Hematopoietic multipotent progenitor cell treated with erythropoietin and hydrocortisone succinate and interleukin-3 and kit ligand, for 4 days (in vitro differentiated cells): ENCODE data around the gene C11orf68.

Experiments
- DNase-seq: peaks from one replicate; pipeline ENCODE4 v3.0.0-alpha.2; 2015

C11orf68 gene

DNA sequence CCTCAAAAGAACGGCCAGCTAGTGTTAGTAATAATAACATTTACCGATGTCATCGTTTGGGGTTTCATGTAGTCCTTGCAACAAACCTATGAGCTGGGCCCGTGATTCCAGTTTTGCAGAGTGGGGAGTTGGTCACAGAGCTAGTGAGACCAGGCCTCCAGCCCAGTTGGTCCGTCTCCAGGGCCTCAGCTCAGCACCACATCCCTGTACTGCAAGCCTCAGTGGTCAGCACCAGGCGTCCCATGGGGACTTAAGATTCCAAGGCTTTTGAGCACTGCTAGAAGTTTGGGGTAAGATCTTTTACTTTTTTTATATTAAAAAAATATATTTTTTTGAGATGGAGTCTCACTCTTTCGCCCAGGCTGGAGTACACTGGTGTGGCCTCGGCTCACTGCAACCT, 25.3 kb upstream of the C11orf68 start:
- no peak for DNase-seq

DNA sequence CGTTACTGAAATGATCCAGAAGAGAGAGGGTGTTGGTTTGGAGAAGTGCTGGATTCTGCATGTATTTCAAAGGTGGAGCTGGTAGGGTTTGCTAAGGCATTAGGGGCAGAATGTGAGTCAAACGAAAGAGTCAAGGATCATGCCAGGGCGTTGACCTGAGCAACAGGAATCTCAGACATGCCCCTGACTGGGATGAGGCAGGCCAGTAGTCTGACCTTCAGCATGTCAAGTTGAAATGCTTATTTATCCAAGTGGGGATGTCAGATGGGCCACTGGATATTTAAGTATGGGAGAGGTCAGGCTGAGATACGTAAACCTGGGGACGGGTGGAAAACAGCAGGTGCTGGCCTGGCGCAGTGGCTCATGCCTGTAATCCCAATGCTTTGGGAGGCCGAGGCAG, 23.7 kb upstream of the C11orf68 start:
- no peak for DNase-seq

DNA sequence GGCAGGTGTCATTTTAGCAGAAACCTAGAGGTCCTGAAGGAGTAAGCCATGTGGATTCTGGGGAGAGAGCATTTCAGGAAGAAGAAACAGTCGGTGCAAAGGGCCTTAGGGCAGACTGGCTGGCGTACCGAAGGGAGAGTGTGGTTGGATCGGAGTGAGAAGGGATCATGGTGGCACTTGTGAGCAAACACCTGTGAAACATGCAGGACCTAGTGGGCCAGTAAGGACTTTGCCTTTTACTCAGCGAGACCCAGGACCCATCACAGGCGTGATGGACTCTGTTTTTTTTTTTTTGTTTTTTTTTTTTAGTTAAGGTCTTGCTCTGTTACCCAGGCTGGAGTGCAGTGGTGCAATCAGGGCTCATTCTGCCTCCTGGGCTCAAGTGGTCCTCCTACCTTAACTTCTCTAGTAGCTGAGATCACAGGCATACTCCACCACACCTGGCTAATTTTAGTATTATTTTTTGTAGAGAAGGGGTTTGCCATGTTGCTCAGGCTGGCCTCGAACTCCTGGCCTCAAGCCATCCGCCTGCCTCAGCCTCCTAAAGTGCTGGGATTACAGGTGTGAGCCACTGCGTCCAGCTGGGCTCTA, 23.0 kb upstream of the C11orf68 start:
- DNase-seq: no peak

DNA sequence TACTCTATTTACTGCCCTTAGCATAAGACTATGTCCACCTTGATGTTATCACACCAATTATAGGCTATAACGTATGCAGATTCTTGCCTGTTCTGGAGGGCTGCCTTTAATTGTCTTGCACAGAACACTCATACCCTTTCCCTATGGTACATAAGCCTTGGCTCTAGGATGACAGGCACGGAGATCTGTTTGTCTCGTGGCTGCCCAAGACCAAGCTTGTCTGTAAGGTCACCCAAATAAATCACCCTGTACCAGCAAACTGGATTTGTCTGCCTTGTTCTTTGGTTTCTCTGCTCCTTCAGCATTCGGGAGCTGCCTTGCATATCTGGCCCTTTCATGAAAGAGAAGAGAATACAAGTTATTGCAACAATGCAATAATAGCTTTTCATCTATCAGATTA, 18.9 kb upstream of the C11orf68 start:
- no peak for DNase-seq

DNA sequence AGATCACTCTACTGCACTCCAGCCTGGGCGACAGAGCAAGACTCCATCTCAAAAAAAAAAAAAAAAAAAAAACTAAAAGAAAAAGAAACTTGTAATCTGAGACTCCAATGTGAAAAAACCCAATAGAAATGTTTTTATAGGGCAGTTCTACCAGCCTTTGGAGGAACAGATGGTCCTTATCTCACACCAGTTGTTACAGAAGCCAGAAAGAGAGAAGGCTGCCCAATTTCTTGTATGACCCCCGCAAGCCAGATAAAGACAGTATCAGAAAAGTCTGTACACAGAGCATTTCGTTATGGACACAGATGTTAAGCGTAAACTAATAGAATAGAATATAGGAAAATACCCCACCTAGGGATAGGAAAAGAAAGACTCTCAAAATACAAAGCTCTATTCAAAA, 15.2 kb upstream of the C11orf68 start:
- DNase-seq: peak; percentile 97

DNA sequence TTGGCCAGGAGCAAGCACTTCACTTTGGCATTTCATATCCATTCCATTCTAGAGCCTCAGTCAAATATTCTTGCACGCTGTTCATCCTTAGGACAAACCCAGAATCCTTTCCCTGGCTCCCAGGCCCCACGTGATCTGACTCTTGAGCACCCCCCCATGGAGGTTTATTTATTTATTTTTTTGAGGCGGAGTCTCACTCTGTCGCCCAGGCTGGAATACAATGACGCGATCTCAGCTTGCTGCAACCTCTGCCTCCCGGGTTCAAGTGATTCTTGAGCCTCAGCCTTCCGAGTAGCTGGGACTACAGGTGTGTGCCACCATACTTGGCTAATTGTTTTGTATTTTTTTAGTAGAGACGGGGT, 13.7 kb upstream of the C11orf68 start:
- DNase-seq: peak; percentile 64

DNA sequence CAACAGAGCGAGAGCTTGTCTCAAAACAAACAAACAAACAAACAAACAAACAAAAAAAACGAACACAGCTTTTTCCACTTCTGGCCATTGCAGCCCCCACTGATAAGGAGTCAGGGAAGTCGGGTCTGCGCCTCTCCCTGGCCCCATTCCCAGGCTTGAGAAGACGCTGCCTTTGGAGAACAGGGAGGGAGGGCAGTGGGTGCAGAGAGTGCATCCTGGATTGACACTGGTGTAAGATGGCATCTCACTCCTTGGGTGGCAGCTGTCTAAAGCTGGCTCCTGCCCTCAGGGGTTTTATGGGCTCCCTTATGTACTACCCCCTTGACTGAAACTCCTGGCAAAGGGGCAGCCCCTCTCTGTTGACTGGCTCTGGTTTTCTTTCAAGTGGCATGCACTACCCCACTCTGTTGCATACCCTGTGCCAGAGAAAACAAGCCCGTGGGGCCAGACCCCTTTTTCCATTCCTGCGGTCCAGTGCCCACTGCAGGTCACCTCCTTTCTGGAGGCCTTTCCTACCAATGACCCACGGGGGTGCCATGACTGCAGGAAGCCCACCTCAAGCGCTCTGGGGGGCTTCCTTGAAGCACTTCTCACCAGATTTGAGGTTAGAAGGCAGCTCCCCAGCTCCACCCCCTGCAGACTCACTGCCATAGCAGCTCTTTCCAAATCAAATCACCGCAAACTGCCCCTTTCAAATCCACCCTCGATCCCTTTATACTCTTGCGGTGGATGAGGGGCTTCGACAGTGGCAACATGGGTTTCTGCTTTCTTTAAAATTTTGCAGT, 13.1 kb upstream of the C11orf68 start:
- DNase-seq: peak; percentile 38

DNA sequence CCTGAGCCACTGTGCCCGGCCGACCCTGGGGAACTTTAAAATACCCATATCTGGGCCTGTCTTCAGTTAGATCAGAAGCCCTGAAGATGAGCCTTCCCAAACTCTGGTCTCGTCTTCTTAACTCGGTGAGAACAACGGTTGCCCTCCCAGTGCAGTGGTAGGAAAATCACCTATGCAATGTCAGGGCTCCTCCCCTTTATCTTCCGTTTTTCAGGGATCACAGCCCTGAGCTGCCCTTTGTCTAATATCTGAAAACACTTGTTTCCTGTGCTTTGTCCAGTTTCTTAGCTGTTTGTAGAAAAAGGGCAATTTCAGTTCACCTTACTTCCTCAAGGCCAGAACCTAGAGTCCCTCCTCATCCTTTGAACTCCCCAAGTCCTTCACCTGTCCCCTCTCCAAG, 9.8 kb upstream of the C11orf68 start:
- DNase-seq: peak; percentile 78

DNA sequence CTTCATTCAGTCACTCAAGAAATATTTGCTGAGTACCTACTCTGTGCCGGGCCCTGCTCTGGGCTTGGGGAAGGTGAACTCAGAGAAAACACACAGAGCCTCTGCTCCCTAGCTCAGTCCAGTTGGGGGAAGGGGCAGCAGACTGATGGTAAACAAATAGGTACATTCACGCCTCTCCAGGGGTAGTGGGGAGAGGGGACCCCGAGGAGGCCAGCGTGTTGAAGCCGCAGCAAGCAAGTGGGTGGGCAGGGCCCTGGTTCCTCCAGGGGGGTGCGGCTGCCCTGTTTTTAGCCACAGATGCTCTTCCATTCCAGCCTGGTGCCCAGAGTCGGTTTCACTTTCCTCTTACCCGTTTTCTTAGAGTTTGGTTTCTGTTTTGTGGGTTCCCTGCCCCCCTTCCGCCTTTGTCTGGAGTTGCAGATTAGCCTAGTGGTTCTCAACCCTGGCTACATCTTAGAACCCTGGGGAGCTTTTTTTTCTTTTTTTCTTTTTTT, 9.1 kb upstream of the C11orf68 start:
- peak; percentile 98 for DNase-seq

DNA sequence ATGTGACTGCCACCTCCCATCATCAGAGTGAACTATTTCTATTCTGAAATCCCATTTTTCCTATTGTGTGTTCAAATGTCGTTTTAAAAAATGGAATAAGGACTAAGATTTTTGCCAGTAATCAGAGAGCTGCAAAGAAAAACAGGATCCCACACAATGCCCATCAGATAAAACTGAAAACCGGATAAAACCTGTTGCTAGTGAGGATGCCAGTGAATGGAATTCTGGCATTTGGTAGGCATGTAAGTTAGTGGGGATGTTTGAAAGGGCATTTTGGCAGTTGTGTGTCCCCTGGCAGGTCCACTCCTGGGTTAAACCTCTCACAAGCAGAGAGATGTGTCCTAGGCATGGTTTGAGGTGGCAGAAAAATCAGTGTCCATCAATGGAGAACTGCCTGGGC, 6.5 kb upstream of the C11orf68 start:
- DNase-seq: no peak

DNA sequence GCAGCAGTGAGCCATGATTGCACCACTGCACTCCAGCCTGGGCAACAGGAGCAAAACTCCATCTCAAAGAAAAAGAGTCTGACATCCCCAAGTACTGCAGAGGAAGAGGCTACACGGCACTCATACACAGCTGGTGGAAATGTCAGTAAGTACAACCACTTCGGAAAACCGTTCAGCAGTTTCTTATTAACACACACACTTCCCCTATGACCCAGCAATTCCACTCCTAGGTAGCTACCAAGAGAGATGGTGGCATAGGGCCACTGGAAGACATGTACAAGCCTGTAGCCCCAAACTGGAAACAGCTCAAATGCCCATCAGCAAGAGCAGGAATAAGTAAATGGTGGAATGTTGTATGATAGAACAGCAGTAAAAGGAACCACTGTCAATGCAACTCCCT, 3.7 kb upstream of the C11orf68 start:
- no peak for DNase-seq

DNA sequence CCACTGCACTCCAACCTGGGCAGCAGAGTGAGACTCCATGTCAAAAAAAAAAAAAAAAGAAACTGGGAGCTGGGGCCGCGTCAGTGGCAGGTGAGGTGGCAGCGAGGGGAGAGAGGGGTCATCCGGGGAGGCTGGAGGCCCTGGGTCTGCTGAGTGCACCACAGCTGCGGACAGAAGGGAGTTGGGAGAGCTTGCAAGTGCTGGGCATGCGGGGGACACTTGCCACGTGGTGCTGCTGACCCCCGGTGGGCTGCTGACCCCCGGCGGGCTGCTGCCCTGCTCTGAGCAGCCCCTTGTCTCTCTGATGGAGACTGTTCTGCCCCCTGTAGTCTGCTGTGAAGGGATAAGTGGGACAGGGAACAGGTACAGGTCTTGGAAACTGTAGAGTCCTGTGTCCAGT, 3.0 kb upstream of the C11orf68 start:
- DNase-seq: no peak

DNA sequence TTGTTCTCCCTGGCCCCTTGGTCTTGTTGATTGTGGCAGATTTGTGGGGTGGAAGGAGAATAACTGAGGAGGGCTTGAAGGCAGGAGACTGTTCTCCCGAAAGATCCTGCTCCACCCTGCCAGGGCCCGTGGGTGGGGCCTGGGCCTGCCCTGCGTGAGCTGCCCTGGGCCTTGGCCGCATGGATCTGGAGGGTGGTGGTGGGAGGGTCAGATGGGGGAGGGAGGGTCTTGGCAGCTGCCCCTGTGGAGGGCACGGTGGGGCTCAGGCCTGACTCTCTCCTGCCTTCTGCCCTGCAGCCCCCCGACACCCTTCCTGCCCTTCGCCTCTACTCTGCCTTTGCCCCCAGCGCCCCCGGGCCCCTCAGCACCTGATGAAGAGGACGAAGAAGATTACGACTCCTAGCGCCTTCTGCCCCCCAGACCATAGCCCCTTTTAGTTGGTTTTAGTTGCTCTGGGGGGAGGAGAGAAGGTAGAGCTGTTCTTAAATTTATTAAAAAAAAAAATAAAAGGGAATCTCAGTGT, 2.2 kb upstream of the C11orf68 start:
- DNase-seq: no peak

DNA sequence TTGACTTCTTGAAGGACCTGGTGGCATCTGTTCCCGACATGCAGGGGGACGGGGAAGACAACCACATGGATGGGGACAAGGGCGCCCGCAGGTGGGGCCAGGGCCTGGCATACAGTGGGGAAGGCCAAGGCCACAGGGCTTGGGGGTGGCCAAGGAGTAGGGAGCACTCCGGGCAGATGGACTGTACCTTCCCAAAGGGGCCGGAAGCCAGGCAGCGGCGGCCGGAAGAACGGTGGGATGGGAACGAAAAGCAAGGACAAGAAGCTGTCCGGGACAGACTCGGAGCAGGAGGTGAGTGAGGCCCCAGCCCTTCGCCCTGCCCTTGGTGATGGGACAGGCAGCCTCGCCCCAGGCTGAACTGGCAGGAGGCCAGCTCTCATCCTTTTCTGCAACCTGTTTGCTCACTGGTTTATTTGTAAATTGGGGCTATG, 1.5 kb upstream of the C11orf68 start:
- no peak for DNase-seq

DNA sequence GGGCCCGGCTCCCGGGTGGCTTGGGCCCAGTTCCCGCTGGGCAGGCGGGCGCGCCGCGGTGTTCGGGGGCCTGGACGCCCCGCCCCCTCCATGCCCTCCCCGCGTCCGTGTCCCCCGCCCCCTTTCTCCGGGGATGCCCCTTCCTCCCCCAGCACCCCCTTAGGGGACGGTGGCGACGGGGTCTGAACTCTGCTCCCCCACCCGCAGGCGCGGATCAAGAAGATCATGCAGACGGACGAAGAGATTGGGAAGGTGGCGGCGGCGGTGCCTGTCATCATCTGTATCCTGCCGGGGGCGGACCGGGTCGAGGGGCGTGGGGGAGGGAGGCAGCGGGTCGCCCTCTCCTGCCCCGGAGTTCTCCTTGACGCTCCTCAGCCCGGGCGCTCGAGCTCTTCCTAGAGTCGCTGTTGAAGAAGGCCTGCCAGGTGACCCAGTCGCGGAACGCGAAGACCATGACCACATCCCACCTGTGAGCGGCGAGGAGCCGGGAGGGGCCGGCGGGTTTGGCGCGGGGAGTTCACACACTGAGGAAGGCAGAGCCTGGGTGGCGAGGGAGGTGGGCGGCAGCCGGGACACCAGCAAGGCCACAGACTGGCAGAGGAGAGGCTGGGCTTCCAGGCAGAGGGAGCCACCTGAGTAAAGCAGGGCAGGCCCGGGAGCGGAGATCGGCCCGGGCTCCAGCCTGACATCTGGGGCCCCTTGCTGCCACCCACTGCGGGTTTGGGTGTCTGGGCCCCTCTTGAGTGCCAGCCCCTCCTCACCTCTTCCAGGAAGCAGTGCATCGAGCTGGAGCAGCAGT, 910 bp upstream of the C11orf68 start:
- peak; percentile 71 for DNase-seq

DNA sequence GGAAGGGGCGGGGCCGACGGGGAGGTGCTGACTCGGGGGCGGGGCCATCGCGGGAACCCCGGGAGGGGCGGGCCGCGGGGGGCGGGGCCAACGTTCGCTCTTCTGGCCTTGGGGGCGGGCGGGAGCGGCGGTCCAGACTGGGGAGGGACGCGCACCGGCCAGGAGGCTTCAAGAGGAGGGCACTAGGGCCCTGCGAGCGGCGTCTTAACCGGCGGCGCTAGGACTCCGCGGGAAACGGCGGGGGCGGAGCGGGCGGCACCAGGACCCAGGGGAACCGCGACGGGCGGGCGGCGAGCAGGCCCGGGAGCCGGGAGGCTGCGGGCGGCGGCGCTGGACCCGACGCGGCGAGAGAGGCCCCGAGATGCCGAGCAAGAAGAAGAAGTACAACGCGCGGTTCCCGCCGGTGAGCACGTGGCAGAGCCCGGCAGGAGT, 295 bp upstream of the C11orf68 start, which contains the start of gene DRAP1:
Gene DRAP1, plus strand, starts transcription at position 286 of the 432 bp plus-strand sequence. Its CDS starts 76 bp downstream, at position 362.
- peak; percentile 100 for DNase-seq

DNA sequence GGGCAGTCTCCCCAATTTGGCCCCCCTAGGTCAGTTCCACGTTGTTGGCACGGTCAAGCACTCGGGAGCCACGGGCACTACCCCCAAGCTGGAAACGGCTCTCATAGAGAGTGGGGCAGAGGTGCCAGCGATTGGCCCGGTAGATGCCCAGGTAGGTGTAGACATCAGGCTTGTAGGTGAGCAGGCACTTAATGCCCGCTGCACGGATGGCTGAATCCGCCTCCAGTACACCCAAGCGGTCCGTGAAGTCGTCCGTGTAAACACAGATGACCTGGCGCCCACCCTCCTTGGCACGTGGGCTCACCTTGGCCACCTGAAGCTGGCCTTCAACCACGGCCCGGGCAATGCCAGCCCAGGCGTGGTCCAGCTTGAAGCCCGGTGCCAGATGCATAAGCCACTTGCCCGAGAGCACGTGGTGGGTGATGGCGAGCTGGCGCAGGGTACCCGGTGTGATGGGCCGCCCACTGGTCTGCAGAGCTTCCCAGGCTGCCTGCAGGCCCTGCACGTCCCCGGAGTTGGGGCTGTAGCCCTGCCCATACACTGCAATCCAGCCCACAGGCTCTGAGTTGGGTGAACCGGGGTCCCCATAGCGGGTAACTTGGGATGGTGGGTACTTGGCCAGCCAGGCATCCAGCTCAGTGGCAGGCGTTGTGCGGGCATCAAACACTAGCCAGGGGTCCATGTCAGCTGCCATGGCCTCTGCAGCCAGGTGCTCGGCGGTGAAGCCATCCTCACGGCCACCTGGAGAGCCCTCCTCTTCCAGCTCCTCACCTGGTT, 1.2 kb downstream of the C11orf68 start:
- DNase-seq: no peak

DNA sequence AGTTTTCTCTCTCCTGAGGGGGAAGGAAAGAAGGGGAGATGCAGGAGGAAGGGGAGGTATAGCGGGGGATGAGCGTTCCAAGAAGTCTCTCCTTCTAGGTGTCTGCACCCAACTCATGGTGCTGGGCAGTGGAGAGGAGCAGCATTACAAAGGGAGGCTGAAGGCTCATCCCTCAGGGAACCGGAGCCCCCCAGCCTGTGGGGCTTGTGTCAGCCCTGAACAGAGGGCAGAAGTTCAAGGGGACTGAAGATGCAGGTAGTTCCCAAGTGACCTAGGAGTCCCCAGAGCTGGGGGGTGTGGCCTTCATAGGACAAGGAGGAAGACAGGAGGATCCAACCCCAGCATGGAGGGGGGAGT, 1.8 kb downstream of the C11orf68 start:
- no peak for DNase-seq

DNA sequence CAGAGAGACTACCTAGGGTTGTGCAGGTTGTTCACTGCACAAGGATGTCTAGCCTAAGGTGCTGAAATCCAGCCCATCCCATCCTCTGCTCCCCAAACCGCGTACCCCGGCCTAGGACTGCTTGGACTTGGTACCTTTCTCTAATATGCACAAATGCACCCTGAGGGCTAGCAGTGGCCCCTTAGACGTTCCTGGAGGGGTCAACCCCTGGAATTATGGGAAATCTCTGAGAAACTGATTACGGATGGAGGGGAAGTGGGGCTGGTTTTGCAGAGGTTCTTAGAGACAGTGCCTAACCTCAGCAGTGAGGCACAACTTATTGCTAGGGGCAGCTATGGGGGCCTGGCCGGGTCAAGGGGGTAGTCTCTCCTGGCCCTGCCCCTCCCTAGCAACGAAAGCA, 2.5 kb downstream of the C11orf68 start:
- DNase-seq: no peak

DNA sequence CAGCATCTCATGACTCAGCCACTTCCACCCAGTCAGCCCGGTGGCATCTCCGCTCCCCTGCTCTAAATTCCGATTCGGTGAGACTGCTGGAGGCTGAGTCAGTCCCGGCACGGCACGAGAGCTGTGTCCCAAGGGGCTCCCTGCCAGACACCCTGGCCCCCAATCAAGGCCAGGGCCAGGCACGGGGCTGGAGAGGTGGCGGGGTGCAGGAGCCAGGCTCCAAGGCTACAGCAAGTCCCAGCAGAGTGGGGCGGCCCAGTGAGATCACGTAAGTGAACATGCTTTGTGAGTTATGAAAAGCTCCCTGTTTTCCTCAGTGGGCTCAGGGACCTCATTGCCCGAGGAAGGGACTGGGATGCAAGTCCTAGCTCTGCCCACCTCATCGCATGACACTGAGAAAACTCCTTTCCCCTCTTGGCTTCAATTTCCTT, 3.0 kb downstream of the C11orf68 start:
- DNase-seq: peak; percentile 73

DNA sequence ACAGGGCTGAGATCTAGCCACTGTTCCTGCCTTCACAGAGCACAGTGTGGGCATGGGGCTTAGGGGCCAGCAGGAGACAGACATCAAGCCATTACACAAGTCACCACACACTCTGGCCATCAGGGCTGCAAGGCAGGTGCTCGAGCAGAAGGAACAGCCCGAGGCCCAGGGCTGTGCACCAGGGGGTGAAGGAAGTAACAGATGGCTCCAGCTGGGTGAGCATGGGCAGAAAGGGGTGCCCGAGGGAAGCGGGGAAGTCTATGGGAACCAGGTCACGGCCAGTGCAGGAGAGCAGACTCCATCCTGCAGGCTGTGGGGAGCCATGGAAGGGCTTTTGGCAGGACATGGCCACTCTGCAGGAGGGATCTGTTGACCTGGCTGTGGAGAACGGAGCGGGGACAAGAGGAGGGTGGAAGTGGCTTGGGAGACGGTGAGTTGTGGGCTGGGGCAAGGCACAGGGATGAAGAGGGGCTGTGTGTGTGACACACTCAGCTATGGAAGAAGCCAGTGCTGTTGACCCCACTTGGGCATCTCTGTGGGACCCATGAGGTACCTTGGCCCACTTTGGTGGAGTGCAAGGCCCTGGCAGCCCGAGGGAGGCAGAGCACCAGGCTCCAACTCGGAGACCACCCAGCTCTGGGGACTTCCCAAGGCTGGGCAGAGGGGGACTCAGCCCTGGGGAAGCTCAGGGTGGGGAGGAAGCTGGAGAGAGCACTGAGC, 3.6 kb downstream of the C11orf68 start:
- DNase-seq: no peak

DNA sequence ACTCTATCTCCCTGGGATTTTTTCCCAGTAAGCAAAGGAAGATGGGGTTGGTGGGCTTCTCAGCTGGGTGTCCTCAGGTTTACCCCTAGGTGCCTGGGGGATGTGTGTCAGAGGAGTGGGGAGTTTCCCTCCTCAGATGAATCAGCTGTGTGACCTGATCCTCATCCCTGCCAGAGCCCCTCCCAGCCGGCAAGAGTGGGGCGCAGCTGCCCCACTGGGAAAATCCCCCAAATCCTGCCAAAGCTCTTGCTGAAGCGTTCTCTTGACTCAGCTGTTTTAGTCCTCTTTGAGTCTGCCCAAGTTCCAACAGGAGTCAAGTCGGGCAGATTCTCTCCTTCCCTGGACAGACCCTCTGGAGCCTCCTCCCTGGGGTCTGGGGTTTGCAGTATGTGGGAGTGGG, 6.0 kb downstream of the C11orf68 start:
- no peak for DNase-seq
